Renal pelvis (tissue), 4 donors: ENCODE measurements around the gene PHACTR3. TPM values are rescaled to one million over a fixed set of nuclear protein-coding genes. Genes with fewer than 3 reads are reported as not detected.

Experiments
- DNase-seq: peaks from one replicate; pipeline ENCODE4 v3.0.0-alpha.2; 2013
- polyA plus RNA-seq, 3 donors: library from polyadenylated mRNA; unstranded; fragments of 120-200 nt; gene quantifications; one replicate each; pipeline ENCODE4 v1.2.1, GENCODE V29; 2013; ENCODE audit not compliant: insufficient read length in 3 of 3

Gene PHACTR3
- polyA plus RNA-seq, 3 donors: 10.0 to 11.3 (median 10.2) TPM

- DNase-seq: no peak
Observed at GRCh38 chr20:59688999-59689398, 84.7 kb downstream of the PHACTR3 start.

- no peak for DNase-seq
Observed at GRCh38 chr20:59690101-59690500, 85.8 kb downstream of the PHACTR3 start.

GRCh38 chr20:59690976-59691375 lies 86.6 kb downstream of the PHACTR3 start:
- DNase-seq: no peak

- no peak for DNase-seq
Observed at GRCh38 chr20:59692139-59692538, 87.8 kb downstream of the PHACTR3 start.

GRCh38 chr20:59693587-59693986 lies 89.2 kb downstream of the PHACTR3 start:
- DNase-seq: no peak

- DNase-seq: no peak
Observed at GRCh38 chr20:59696476-59696875, 92.1 kb downstream of the PHACTR3 start.

GRCh38 chr20:59697068-59697467 lies 92.7 kb downstream of the PHACTR3 start:
- DNase-seq: no peak

GRCh38 chr20:59698598-59698997 lies 94.3 kb downstream of the PHACTR3 start:
- no peak for DNase-seq

- DNase-seq: no peak
Observed at GRCh38 chr20:59701236-59701635, 96.9 kb downstream of the PHACTR3 start.

- DNase-seq: no peak
Observed at GRCh38 chr20:59703046-59703445, 98.7 kb downstream of the PHACTR3 start.

- DNase-seq: no peak
Observed at GRCh38 chr20:59705651-59706399, 101.5 kb downstream of the PHACTR3 start.

- DNase-seq: no peak
Observed at GRCh38 chr20:59706400-59706693, 102.0 kb downstream of the PHACTR3 start.

GRCh38 chr20:59708326-59708725 lies 104.0 kb downstream of the PHACTR3 start:
- DNase-seq: no peak

- no peak for DNase-seq
Observed at GRCh38 chr20:59709636-59710035, 105.3 kb downstream of the PHACTR3 start.

- no peak for DNase-seq
Observed at GRCh38 chr20:59718071-59718470, 113.7 kb downstream of the PHACTR3 start.

GRCh38 chr20:59718751-59719150 lies 114.4 kb downstream of the PHACTR3 start:
- DNase-seq: no peak

- no peak for DNase-seq
Observed at GRCh38 chr20:59720013-59720412, 115.7 kb downstream of the PHACTR3 start.

- no peak for DNase-seq
Observed at GRCh38 chr20:59721386-59721785, 117.0 kb downstream of the PHACTR3 start.

- DNase-seq: no peak
Observed at GRCh38 chr20:59723108-59723500, 118.8 kb downstream of the PHACTR3 start.

- no peak for DNase-seq
Observed at GRCh38 chr20:59723607-59724456, 119.5 kb downstream of the PHACTR3 start.

- no peak for DNase-seq
Observed at GRCh38 chr20:59724457-59725366, 120.4 kb downstream of the PHACTR3 start.
